Fibroblast of lung (primary cell): ENCODE measurements around the gene INTS6.

Experiments
- EZH2 ChIP-seq: IDR thresholded peaks from 2 replicates; pipeline ENCODE4 v1.5.1; 2012; ENCODE audit warnings: low read length, control low read depth, mild to moderate bottlenecking; ENCODE audit errors: missing control alignments
- TF ChIP-seq, protein P1 (sequence below), 2 donors: IDR thresholded peaks in 1 of 2; conservative IDR thresholded peaks in 1 of 2; 1 replicate in 1 of 2; 2 replicates in 1 of 2; pipeline ENCODE4 v1.5.1; 2011 to 2012; ENCODE audit warnings: low read length in 2 of 2, control low read depth in 1 of 2, inconsistent platforms in 1 of 2, low read depth in 1 of 2, mild to moderate bottlenecking in 1 of 2

DNA sequence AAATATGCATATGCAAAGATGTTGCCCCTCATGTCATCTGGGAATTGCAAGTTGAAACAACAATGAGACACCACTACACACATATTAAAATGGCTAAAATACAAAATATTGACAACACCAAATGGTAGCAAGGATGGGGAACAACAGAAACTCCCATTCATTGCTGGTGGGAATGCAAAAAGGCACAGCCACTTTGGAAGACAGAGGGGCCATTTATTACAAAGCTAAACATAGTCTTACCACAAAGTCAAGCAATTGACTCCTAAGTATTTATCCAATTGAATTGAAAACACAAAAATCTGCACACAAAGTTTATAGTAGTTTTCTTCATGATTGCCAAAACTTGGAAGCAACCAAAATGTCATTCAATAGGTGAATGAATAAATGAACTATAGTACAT is 119.4 kb downstream of the INTS6 start:
- TF ChIP-seq, protein P1, sequence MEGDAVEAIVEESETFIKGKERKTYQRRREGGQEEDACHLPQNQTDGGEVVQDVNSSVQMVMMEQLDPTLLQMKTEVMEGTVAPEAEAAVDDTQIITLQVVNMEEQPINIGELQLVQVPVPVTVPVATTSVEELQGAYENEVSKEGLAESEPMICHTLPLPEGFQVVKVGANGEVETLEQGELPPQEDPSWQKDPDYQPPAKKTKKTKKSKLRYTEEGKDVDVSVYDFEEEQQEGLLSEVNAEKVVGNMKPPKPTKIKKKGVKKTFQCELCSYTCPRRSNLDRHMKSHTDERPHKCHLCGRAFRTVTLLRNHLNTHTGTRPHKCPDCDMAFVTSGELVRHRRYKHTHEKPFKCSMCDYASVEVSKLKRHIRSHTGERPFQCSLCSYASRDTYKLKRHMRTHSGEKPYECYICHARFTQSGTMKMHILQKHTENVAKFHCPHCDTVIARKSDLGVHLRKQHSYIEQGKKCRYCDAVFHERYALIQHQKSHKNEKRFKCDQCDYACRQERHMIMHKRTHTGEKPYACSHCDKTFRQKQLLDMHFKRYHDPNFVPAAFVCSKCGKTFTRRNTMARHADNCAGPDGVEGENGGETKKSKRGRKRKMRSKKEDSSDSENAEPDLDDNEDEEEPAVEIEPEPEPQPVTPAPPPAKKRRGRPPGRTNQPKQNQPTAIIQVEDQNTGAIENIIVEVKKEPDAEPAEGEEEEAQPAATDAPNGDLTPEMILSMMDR (conservative IDR thresholded peaks at IDR 0.05 in 1 of 2, IDR thresholded peaks at IDR 0.05 in 1 of 2; ENCODE audit: low read depth in 1 of 2, low read length in 2 of 2), result no peak
- TF ChIP-seq EZH2, result no peak
